ENCODE data around the gene B3GNT3. TPM values are rescaled to one million over a fixed set of nuclear protein-coding genes. Genes with fewer than 3 reads are reported as not detected.

B3GNT3 gene
- total RNA-seq, 1 experiment from 2014 or later, result 1.9 TPM

- no peak for TF ChIP-seq ZBTB43 (CRISPR knock-in tag; IDR thresholded peaks at IDR 0.05)
- TF ChIP-seq, protein P1, sequence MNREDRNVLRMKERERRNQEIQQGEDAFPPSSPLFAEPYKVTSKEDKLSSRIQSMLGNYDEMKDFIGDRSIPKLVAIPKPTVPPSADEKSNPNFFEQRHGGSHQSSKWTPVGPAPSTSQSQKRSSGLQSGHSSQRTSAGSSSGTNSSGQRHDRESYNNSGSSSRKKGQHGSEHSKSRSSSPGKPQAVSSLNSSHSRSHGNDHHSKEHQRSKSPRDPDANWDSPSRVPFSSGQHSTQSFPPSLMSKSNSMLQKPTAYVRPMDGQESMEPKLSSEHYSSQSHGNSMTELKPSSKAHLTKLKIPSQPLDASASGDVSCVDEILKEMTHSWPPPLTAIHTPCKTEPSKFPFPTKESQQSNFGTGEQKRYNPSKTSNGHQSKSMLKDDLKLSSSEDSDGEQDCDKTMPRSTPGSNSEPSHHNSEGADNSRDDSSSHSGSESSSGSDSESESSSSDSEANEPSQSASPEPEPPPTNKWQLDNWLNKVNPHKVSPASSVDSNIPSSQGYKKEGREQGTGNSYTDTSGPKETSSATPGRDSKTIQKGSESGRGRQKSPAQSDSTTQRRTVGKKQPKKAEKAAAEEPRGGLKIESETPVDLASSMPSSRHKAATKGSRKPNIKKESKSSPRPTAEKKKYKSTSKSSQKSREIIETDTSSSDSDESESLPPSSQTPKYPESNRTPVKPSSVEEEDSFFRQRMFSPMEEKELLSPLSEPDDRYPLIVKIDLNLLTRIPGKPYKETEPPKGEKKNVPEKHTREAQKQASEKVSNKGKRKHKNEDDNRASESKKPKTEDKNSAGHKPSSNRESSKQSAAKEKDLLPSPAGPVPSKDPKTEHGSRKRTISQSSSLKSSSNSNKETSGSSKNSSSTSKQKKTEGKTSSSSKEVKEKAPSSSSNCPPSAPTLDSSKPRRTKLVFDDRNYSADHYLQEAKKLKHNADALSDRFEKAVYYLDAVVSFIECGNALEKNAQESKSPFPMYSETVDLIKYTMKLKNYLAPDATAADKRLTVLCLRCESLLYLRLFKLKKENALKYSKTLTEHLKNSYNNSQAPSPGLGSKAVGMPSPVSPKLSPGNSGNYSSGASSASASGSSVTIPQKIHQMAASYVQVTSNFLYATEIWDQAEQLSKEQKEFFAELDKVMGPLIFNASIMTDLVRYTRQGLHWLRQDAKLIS (CRISPR knock-in tag; IDR thresholded peaks at IDR 0.05; ENCODE audit: borderline replicate concordance), result no peak
- TF ChIP-seq E2F1 (CRISPR knock-in tag; IDR thresholded peaks at IDR 0.05), result no peak
- TF ChIP-seq ZNF263 (CRISPR knock-in tag; IDR thresholded peaks at IDR 0.05; ENCODE audit: low read depth), result no peak
- TF ChIP-seq, protein P2, sequence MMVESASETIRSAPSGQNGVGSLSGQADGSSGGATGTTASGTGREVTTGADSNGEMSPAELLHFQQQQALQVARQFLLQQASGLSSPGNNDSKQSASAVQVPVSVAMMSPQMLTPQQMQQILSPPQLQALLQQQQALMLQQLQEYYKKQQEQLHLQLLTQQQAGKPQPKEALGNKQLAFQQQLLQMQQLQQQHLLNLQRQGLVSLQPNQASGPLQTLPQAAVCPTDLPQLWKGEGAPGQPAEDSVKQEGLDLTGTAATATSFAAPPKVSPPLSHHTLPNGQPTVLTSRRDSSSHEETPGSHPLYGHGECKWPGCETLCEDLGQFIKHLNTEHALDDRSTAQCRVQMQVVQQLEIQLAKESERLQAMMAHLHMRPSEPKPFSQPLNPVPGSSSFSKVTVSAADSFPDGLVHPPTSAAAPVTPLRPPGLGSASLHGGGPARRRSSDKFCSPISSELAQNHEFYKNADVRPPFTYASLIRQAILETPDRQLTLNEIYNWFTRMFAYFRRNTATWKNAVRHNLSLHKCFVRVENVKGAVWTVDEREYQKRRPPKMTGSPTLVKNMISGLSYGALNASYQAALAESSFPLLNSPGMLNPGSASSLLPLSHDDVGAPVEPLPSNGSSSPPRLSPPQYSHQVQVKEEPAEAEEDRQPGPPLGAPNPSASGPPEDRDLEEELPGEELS (CRISPR knock-in tag; IDR thresholded peaks at IDR 0.05), result no peak
These were observed 45.0 kb upstream of the B3GNT3 start (continued) for GRCh38 chr19:17749912-17750317.

DNA sequence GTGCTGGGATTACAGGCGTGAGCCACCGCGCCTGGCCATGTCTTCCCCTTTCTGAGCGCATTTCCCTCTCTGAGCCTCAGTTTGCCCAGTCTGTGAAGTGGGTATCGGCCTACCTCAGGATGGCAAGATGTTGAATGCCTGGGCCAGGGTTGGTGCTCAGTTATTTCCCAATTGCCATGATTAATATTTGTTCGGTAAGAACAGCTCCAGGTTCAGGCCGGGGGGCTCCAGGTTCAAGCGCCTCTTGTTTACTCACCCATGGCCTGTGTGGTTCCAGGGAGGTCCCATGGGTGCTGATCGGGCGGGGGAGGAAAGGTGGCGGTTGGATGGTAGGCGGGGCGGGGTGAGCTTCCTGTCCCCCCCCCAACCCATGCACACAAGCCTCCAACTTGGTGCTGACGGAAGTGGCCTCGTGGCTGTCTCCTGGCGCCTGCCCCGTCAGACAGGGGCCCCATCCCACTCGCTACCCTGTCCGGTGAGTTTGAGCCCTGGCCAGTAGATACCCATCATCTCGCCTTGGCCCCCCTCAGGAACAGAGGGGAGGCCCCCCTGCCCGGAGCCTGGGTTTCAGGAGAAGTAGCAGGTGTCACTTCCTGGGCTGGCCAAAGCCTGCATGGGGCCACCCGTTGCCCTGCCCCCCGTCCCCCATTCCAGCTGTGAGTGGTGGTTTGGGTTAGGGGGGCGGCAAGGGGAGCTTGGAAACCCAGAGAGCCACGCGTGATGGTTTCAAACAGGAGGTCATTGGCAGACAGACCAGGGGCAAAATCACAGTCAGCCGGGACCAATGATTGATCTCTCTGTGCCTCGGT lies 43.6 kb upstream of the B3GNT3 start, which contains the start of gene FCHO1:
TSS of gene FCHO1 (plus strand) at position 375 of the 809 bp plus-strand sequence. CDS start 3,688 bp downstream, outside the sequence.
- peaks cover 29% of the 10 kb centered on the region for H3K4me1 Mint-ChIP-seq
- no peak within 1 kb of the TSS; the same call in 1 of the 2 replicates for H3K27ac Mint-ChIP-seq
- no peaks in the 10 kb centered on the region for H3K9me3 Mint-ChIP-seq
- H3K36me3 Mint-ChIP-seq, result no peaks in the 10 kb centered on the region
- no peak for TF ChIP-seq ATF6 (CRISPR knock-in tag; IDR thresholded peaks at IDR 0.05)
- ChIA-PET CTCF (interaction anchor here (1.9 kb wide), 1 partner anchor 15 kb away, joined by 12 read pairs; no protein-coding TSS in a partner anchor), POLR2A (no interaction called here)
- no peak within 1 kb of the TSS for H3K4me3 Mint-ChIP-seq
- ATAC-seq, result no peak
- H3K27me3 Mint-ChIP-seq (ENCODE audit: low read depth), result peaks cover 12% of the 10 kb centered on the region
- DNase-seq (ENCODE audit: low spot score), result no peak

DNA sequence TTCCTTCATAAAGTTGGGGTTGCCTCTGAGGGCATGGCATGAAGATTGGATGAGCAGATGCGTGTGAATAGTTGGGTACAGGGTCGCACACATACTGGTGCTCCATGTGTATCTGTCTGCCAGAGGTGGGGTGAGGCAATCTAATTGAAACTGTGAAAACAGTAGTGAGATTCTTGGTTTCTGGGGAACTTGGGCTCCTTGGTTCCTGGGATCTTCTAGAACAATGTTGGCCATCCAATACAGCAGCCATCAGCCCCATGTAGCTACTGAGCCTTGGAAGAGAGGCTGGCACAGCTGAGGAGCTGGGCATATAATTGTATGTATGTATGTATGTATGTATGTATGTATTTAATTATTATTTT lies 43.0 kb upstream of the B3GNT3 start:
- peaks cover 12% of the 10 kb centered on the region for H3K27me3 Mint-ChIP-seq (ENCODE audit: low read depth)
- ATAC-seq (no peak), DNase-seq (ENCODE audit: low spot score) (no peak)
- no peaks in the 10 kb centered on the region for H3K36me3 Mint-ChIP-seq
- H3K9me3 Mint-ChIP-seq, result no peaks in the 10 kb centered on the region
- ChIA-PET POLR2A (no interaction called here), CTCF (interaction anchor here (1.9 kb wide), 1 partner anchor 15 kb away, joined by 12 read pairs; no protein-coding TSS in a partner anchor)
- no peak overlapping the region for H3K4me3 Mint-ChIP-seq
- H3K27ac Mint-ChIP-seq, result no peak overlapping the region; the same call in 1 of the 2 replicates
- H3K4me1 Mint-ChIP-seq, result peaks cover 27% of the 10 kb centered on the region
- TF ChIP-seq NR1H2 (CRISPR knock-in tag; IDR thresholded peaks at IDR 0.05) (no peak), ZNF263 (CRISPR knock-in tag; IDR thresholded peaks at IDR 0.05; ENCODE audit: low read depth) (no peak), ZBTB21 (CRISPR knock-in tag; IDR thresholded peaks at IDR 0.05; ENCODE audit: borderline replicate concordance) (no peak), NFATC4 (CRISPR knock-in tag; IDR thresholded peaks at IDR 0.05) (no peak), ZNF317 (CRISPR knock-in tag; IDR thresholded peaks at IDR 0.05; ENCODE audit: borderline replicate concordance, low read depth) (no peak), JUN (CRISPR knock-in tag; IDR thresholded peaks at IDR 0.05) (no peak)
- TF ChIP-seq, protein P1 (CRISPR knock-in tag; IDR thresholded peaks at IDR 0.05; ENCODE audit: borderline replicate concordance), result no peak
- TF ChIP-seq, protein P3, sequence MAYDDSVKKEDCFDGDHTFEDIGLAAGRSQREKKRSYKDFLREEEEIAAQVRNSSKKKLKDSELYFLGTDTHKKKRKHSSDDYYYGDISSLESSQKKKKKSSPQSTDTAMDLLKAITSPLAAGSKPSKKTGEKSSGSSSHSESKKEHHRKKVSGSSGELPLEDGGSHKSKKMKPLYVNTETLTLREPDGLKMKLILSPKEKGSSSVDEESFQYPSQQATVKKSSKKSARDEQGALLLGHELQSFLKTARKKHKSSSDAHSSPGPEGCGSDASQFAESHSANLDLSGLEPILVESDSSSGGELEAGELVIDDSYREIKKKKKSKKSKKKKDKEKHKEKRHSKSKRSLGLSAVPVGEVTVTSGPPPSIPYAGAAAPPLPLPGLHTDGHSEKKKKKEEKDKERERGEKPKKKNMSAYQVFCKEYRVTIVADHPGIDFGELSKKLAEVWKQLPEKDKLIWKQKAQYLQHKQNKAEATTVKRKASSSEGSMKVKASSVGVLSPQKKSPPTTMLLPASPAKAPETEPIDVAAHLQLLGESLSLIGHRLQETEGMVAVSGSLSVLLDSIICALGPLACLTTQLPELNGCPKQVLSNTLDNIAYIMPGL (CRISPR knock-in tag; IDR thresholded peaks at IDR 0.05), result no peak

All from WTC11 (cell line).